Adrenal gland (tissue), 5 donors: ENCODE measurements around the gene APMAP.

Experiments
- POLR2A ChIP-seq, 2 donors: fragments of 450-650 bp; IDR thresholded peaks; one replicate each; pipeline ENCODE4 v1.6.1; 2017; ENCODE audit warnings: antibody characterized with exemption in 2 of 2, mild to moderate bottlenecking in 2 of 2, moderate library complexity in 1 of 2
- TF ChIP-seq, protein P1 (sequence below), 6 experiments: fragments of 450-650 bp in 4 of 6; fragments of 200-600 bp in 2 of 6; sonication (generic) in 1 of 6; IDR thresholded peaks; 1 replicate in 5 of 6; 2 replicates in 1 of 6; pipeline versions ENCODE4 v1.5.1 to v1.8.0; 2016 to 2021; ENCODE audit warnings: antibody characterized with exemption in 6 of 6, mild to moderate bottlenecking in 2 of 6, moderate library complexity in 1 of 6
- donor health status: DM: no; HTN: no; CAD: no.

DNA sequence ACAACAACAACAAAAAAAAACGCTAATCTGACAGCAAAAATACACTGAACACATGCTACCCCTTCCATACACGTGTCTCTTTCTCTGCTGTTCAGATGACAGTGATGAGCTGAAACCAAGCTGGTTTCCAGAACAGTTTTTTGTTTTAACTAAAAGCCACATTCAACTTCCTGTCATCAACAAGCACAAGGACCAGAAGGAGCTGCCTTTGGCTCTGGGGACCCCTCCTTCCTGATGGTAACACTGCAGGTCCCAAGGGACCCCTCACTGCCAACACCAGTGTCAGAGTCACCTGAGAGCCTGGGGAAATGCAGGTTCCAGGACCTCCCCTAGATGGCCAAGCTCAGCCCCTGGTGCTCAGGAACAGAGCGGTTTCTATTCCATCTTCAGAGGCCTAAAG, 37.5 kb downstream of the APMAP start:
- TF ChIP-seq POLR2A (IDR thresholded peaks at IDR 0.05), result no peak
- TF ChIP-seq, protein P1, sequence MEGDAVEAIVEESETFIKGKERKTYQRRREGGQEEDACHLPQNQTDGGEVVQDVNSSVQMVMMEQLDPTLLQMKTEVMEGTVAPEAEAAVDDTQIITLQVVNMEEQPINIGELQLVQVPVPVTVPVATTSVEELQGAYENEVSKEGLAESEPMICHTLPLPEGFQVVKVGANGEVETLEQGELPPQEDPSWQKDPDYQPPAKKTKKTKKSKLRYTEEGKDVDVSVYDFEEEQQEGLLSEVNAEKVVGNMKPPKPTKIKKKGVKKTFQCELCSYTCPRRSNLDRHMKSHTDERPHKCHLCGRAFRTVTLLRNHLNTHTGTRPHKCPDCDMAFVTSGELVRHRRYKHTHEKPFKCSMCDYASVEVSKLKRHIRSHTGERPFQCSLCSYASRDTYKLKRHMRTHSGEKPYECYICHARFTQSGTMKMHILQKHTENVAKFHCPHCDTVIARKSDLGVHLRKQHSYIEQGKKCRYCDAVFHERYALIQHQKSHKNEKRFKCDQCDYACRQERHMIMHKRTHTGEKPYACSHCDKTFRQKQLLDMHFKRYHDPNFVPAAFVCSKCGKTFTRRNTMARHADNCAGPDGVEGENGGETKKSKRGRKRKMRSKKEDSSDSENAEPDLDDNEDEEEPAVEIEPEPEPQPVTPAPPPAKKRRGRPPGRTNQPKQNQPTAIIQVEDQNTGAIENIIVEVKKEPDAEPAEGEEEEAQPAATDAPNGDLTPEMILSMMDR (IDR thresholded peaks at IDR 0.05), result no peak
